HuH-7 (cell line): Measurements from ENCODE around the gene TNRC6B.

Experiments used
- DNase-seq: peaks from one replicate; pipeline ENCODE4 v3.0.0; 2011; ENCODE audit warnings: low spot score

Gene TNRC6B

DNA sequence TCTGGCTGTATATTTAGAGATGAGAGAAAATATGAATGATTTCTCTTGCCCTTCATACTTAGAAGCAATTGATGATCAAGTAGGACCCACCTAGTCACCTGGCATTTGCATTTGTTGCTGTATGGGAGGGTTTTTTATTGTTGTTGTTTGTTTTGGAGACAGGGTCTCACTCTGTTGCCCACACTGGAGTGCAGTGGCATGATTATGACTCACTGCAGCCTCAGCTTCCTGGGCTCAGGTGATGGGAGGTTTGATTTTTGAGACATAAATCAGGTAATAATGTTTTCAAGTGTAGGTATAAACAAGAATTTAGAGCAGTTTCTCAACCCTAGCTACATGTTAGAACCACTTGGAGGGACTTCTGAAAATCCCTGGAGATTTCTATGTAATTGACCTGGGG, 63.0 kb downstream of the TNRC6B start:
- no peak for DNase-seq

DNA sequence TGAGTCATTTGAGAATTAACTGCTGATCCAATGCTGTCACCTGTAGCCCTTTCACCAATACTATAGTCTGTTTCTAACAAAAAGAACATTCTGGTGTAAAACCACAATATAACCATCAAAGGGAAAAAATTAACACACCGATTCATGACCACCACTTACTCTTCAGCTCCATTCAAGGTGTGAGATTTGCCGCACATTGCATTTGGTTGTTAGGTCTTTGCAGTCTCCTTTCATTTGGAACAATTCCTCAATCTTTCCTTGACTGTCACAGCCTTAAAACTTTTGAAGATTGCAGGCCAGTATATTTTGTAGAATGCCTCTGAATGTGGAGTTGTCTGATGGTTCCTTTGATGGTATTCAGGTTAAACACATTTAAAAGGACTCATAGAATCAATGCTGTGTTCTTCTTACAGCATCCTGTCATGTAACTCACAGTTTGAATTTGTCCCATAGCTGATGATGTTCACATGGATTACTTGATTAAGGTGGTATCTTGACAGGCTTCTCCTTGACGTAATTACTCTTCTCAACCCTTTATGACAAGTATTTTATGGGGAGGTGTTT, 63.6 kb downstream of the TNRC6B start:
- no peak for DNase-seq

DNA sequence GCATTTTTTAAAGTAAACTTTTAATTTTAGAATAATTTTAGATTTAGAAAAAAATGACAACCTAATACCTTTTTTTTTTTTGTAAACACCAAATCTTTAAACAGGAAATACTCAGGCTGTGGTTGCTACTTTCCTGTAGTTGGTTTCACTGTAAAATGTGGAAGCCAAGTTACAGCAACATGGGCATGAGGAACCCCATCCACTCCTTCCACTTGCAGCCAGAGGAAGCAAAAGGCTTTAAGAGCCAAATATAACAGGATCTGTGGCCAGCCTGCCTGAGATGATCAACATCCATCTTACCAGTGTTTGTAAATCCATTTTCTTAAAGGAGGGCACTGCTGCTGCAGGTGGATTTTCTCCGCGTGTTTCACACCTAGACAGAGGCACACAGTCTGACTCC, 66.2 kb downstream of the TNRC6B start:
- DNase-seq = no peak

DNA sequence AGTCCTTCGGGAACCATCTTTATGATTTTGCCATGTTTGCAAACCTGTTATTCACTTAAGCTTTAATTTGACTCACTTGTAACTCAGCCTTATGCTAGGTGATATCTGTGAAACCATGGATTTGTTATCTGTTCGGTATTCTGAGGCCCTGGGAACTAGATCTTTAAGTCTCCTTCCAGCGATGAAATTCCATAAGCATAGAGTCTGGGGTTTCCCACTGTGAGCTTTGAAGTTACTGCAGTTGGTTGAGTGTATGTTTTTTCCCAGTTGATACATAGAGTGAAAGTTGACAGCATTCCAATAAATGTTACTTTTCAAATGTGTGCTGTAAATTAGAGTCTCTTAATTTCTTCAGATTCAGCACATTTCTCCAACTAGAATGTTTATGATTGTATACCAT, 66.9 kb downstream of the TNRC6B start:
- DNase-seq = no peak

DNA sequence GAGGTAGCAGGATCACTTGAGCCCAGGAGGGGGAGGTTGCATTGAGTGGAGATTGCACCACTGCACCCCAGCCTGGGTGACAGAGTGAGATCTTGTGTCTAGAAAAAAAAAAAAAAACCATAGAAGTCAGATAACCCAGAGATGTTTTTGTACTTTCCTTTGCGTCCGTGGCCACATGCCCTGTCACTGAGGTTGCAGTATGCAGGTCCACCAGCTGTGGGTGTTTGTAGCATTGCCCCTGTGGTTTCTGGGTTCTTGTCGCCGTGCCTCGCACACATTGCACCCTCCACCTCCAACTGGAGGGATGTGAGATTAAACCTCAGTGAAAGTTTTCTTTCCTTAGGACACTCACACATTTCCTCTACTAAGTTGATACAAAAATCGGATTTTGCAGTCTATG, 70.3 kb downstream of the TNRC6B start:
- DNase-seq = no peak

GRCh38 chr22:40249286-40249685, 71.6 kb downstream of the TNRC6B start:
- DNase-seq = no peak

GRCh38 chr22:40250608-40251007, 72.9 kb downstream of the TNRC6B start:
- no peak for DNase-seq

- no peak for DNase-seq
Observed at GRCh38 chr22:40251106-40251505, 73.4 kb downstream of the TNRC6B start.

DNA sequence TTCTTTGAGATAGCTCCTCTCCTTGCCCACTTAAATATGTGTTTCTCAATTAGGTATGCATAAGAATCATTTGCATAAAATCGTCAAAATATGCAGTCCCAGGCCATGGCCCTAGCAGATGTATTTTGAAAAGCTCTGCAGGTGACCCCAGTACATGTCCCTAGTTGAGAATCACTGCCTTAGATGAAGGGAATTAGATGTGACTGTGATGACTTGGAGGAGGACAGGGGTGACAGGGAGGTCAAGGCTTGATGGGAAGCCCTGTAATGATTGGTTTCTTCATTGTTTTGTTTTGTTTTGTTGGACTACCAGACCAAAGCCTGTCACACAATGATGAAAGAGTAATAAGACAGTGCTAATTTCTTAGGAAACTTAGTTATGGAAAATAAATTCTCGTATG, 74.4 kb downstream of the TNRC6B start:
- DNase-seq = no peak

- DNase-seq = no peak
Observed at GRCh38 chr22:40256516-40256915, 78.8 kb downstream of the TNRC6B start.

DNA sequence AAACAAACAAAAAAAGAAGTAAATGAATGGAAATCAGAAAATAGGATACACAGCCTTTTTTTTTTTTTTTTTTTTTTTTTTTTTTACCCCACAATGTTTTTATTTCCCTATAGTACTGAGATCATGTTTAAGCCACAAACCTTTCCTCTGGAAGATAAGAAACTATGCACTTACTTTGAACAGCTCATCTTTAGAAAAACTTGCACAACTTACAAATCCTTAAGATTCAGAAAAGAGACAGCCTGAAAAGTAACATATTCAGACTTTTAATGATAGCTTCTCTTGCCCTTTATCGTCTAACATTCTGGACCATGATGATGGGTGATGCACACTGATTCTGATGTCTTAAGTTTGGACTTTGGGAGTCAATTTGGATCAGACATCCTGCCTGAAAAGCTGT, 80.3 kb downstream of the TNRC6B start:
- no peak for DNase-seq

DNA sequence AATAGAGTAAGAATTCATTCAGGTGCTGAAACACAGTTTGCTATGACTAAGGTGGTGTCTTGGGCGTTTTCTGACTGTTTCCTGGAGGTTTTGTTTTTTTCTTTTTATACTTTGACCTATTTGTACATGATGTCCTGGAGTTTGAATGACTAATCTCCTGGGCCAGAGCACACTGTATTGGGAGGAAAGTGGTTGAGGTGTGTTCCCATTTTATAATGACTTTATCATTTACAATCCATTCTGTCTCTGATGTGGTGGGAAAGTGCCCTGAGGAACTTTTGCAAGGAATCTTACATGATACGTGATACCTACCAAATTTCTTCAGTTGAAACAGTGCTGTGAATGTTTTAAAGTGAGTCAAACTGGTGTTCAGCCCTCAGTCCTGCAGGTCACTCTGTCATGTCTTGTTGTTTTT, 80.8 kb downstream of the TNRC6B start:
- DNase-seq = no peak

- no peak for DNase-seq
Observed at GRCh38 chr22:40261783-40262182, 84.1 kb downstream of the TNRC6B start.

- no peak for DNase-seq
Observed at GRCh38 chr22:40263191-40263590, 85.5 kb downstream of the TNRC6B start.

DNA sequence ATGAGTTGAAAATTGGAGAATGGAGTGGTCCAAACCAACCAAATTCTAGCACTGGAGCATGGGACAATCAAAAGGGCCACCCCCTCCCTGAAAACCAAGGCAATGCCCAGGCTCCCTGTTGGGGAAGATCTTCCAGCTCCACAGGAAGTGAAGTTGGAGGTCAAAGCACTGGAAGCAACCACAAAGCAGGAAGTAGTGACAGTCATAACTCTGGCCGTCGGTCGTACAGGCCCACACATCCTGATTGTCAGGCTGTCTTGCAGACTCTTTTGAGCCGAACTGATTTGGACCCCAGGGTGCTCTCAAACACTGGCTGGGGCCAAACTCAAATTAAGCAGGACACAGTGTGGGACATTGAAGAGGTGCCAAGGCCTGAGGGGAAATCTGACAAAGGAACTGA, 88.1 kb downstream of the TNRC6B start:
- DNase-seq = no peak

- no peak for DNase-seq
Observed at GRCh38 chr22:40270031-40270430, 92.3 kb downstream of the TNRC6B start.

GRCh38 chr22:40270748-40271373, 93.1 kb downstream of the TNRC6B start:
- no peak for DNase-seq

- no peak for DNase-seq
Observed at GRCh38 chr22:40271440-40271839, 93.7 kb downstream of the TNRC6B start.

- no peak for DNase-seq
Observed at GRCh38 chr22:40273319-40273718, 95.6 kb downstream of the TNRC6B start.

- DNase-seq = no peak
Observed at GRCh38 chr22:40276996-40277823, 99.5 kb downstream of the TNRC6B start.

- no peak for DNase-seq
Observed at GRCh38 chr22:40279017-40279416, 101.3 kb downstream of the TNRC6B start.

- no peak for DNase-seq
Observed at GRCh38 chr22:40281717-40282116, 104.0 kb downstream of the TNRC6B start.

- DNase-seq = no peak
Observed at GRCh38 chr22:40285513-40285912, 107.8 kb downstream of the TNRC6B start.
